B cell (primary cell): ENCODE data around the gene ZNF793. TPM values are rescaled to one million over a fixed set of nuclear protein-coding genes. Genes with fewer than 3 reads are reported as not detected.

Experiments
- ATAC-seq: fragments of 200-7000 bp; cut with Tn5 transposase; one replicate; pipeline ENCODE4 v1.10.0; 2021; ENCODE audit warnings: low read depth, mild to moderate bottlenecking, moderate number of reproducible peaks, moderate library complexity
- CTCF ChIA-PET: fragments of 350-600 bp; sonication (Branson Sonifier 250); formaldehyde crosslinking; loops from one replicate; lab custom pipeline; 2021; ENCODE audit warnings: antibody characterized with exemption, inconsistent platforms; lab: Charles Lee
- POLR2A ChIA-PET: fragments of 350-600 bp; sonication (Branson Sonifier 250); formaldehyde crosslinking; loops from one replicate; lab custom pipeline; 2021; ENCODE audit warnings: antibody characterized with exemption; lab: Charles Lee
- DNase-seq: peaks from one replicate; pipeline ENCODE4 v3.0.0; 2013
- H2AFZ ChIP-seq: 2 replicates; pipeline ENCODE4 v1.6.1; 2012; ENCODE audit warnings: mild to moderate bottlenecking, low read depth, low read length; ENCODE audit not compliant: insufficient read depth, poor library complexity, severe bottlenecking
- H3K27ac ChIP-seq, 2 donors: 1 replicate in 1 of 2; 2 replicates in 1 of 2; pipeline ENCODE4 v1.5.1; 2012 to 2013; ENCODE audit warnings: low read length in 2 of 2, mild to moderate bottlenecking in 2 of 2, moderate library complexity in 1 of 2
- H3K27me3 ChIP-seq, 4 experiments: fragments of 200-600 bp in 1 of 4; sonication (generic) in 1 of 4; replicated peaks in 1 of 4; 1 replicate in 2 of 4; 2 replicates in 2 of 4; pipeline versions ENCODE4 v1.6.1 to v1.7.0; 2013 to 2016; ENCODE audit warnings: low read length in 3 of 4, mild to moderate bottlenecking in 2 of 4, mixed read lengths in 1 of 4, moderate library complexity in 1 of 4; ENCODE audit not compliant: insufficient read depth in 4 of 4, control insufficient read depth in 3 of 4; ENCODE audit errors: control extremely low read depth in 1 of 4
- H3K36me3 ChIP-seq, 2 experiments: replicated peaks in 1 of 2; 1 replicate in 1 of 2; 2 replicates in 1 of 2; pipeline versions ENCODE4 v1.6.1 to v1.7.1; 2013; ENCODE audit warnings: low read length in 1 of 2; ENCODE audit not compliant: insufficient read depth in 2 of 2, control insufficient read depth in 1 of 2; ENCODE audit errors: control extremely low read depth in 1 of 2, extremely low read depth in 1 of 2
- H3K4me1 ChIP-seq, 2 donors: fragments of 200-600 bp in 1 of 2; sonication (generic) in 1 of 2; 1 replicate in 1 of 2; 2 replicates in 1 of 2; pipeline versions ENCODE4 v1.5.1 to v1.6.1; 2013 to 2017; ENCODE audit warnings: low read length in 2 of 2; ENCODE audit not compliant: control insufficient read depth in 2 of 2, insufficient read depth in 2 of 2
- H3K4me2 ChIP-seq: replicated peaks from 2 replicates; pipeline ENCODE3; 2012; ENCODE audit warnings: mild to moderate bottlenecking, low read depth, low read length; ENCODE audit not compliant: poor library complexity, severe bottlenecking
- H3K4me3 ChIP-seq, 5 experiments: fragments of 200-600 bp in 1 of 5; sonication (generic) in 1 of 5; 1 replicate in 3 of 5; 2 replicates in 2 of 5; pipeline versions ENCODE4 v1.5.1 to v1.7.0; 2011 to 2016; ENCODE audit warnings: low read length in 4 of 5, mild to moderate bottlenecking in 4 of 5, low read depth in 2 of 5, control low read depth in 1 of 5, moderate library complexity in 1 of 5; ENCODE audit not compliant: insufficient read depth in 1 of 5; ENCODE audit errors: control extremely low read depth in 1 of 5, extremely low read depth in 1 of 5
- H3K79me2 ChIP-seq: fragments of 200-600 bp; sonication (generic); one replicate; pipeline ENCODE4 v1.6.0; 2016; ENCODE audit warnings: low read length; ENCODE audit not compliant: control insufficient read depth, insufficient read depth
- H3K9ac ChIP-seq: fragments of 200-600 bp; sonication (generic); 2 replicates; pipeline ENCODE4 v1.6.1; 2017; ENCODE audit warnings: mild to moderate bottlenecking, low read length, moderate library complexity
- H3K9me3 ChIP-seq, 3 donors: one replicate each; pipeline versions ENCODE4 v1.6.1 to v1.7.1; 2013; ENCODE audit warnings: low read length in 2 of 3; ENCODE audit not compliant: control insufficient read depth in 2 of 3, insufficient read depth in 1 of 3; ENCODE audit errors: control extremely low read depth in 1 of 3
- H4K20me1 ChIP-seq: 2 replicates; pipeline ENCODE4 v1.6.0; 2012; ENCODE audit warnings: mild to moderate bottlenecking, low read length; ENCODE audit not compliant: insufficient read depth, control insufficient read depth, poor library complexity, severe bottlenecking
- H3K27ac Mint-ChIP-seq: one replicate; pipeline ENCODE4 v1.8.0; 2021; ENCODE audit warnings: mixed read lengths
- H3K27me3 Mint-ChIP-seq: one replicate; pipeline ENCODE4 v1.8.0; 2021; ENCODE audit warnings: mixed read lengths
- H3K4me1 Mint-ChIP-seq: one replicate; pipeline ENCODE4 v1.8.0; 2021; ENCODE audit warnings: mixed read lengths
- H3K4me3 Mint-ChIP-seq: one replicate; pipeline ENCODE4 v1.8.0; 2021; ENCODE audit warnings: mixed read lengths
- H3K9me3 Mint-ChIP-seq: one replicate; pipeline ENCODE4 v1.8.0; 2022; ENCODE audit warnings: mixed read lengths; ENCODE audit not compliant: insufficient read depth
- EZH2 ChIP-seq: IDR thresholded peaks from 2 replicates; pipeline ENCODE4 v1.6.1; 2012; ENCODE audit warnings: borderline replicate concordance, low read depth, mild to moderate bottlenecking, moderate library complexity, low read length; ENCODE audit not compliant: insufficient read depth, poor library complexity, severe bottlenecking
- WGBS: methylation state at CpG from one replicate; pipeline ENCODE4 v1.1.5; 2013; ENCODE audit warnings: missing lambda C conversion rate; ENCODE audit not compliant: insufficient coverage; 5-methylcytosine and 5-hydroxymethylcytosine counted together
- intact Hi-C: fragments of 100-400 bp; cut with micrococcal nuclease; formaldehyde crosslinking; loops from one replicate; pipeline ENCODE4 v1.10.0; 2022
- polyA plus RNA-seq: library from polyadenylated mRNA; depleted of rRNA; stranded (reverse); fragments of >200 nt; gene quantifications from 2 replicates; pipeline ENCODE4 v1.2.3, GENCODE V29; 2012
- total RNA-seq, 2 donors: library from RNA; stranded (reverse); fragments of 120-200 nt in 1 of 2; gene quantifications; 1 replicate in 1 of 2; 2 replicates in 1 of 2; pipeline versions ENCODE4 v1.2.3 to v1.2.4, GENCODE V29; 2013 to 2022
- TF ChIP-seq, protein P1 (sequence below): fragments of 200-600 bp; IDR thresholded peaks from one replicate; pipeline ENCODE4 v1.8.0; 2022; ENCODE audit warnings: antibody characterized with exemption, mild to moderate bottlenecking

ZNF793 gene
- total and polyA plus RNA-seq, 2 donors (not counting 1 experiment from before 2014, with no cell fraction given): 4.1 to 12.7 TPM

DNA sequence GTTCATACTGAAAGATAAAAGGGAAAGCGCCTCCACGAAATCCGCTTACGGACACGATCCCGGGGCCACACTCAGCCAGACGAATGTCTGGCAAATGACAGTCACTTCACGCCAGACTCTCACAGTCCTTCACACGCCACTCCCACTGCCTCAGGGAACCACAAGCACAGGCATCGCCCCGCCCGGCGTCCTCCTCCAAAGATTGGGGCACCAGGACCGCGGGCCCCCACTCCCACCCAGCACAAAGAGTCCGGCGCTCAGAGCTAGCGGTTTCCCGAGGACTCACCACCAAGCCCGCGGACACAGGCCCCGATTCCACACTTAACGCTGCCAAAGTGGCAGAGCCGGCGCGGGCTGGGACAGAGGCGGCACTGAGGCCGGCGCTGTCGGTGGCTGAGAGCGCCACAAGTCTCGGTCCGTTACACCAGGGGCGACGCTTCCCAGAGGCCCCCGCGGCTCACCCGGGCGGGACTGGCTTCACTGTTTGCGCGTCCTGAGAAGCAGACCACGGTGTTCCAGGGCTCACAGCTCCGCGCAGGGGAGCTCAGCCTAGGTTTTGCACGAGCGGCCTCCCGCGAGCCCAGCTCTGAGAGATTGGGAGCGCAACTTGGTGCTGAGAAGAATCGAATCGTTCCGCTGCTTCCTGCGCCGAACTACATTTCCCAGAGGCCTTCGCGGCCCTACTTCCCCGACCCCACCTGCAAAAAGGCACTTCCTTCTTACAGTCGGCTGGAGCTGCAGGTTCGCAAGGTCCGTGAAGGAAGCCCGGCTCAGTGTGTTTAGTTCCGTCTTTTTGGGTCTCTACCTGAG, 39.7 kb upstream of the ZNF793 start, which contains the start of gene ZNF569:
ZNF569 (minus strand) TSS at position 647 of the 810 bp plus-strand sequence. CDS start 22,523 bp downstream, outside the sequence.
- DNase-seq (peak; percentile 95), ATAC-seq (peak; percentile 69)
- H3K4me2 ChIP-seq: peak within 1 kb of the TSS; percentile 80
- peaks cover 3 to 18% (median 7%) of the 10 kb centered on the region in 3 donors for H3K9me3 ChIP-seq
- ChIA-PET CTCF (interaction anchor here (0.7 to 1.5 kb wide), 4 partner anchors 39 to 494 kb away, joined by 3 to 5 read pairs (median 4); partner anchors contain the start of genes ZNF527 and ZNF793), POLR2A (interaction anchor here (0.6 to 3.0 kb wide), 6 partner anchors 39 to 1352 kb away, joined by 3 to 23 read pairs (median 5); partner anchors contain the start of genes POLR2I, TBCB, ZNF527 and ZNF540)
- under 1% methylated on average over 60 of the region's 62 CpGs for WGBS
- H4K20me1 ChIP-seq: no peaks in the 10 kb centered on the region
- H3K4me3 ChIP-seq: peak within 1 kb of the TSS; percentile 80 to 98 (median 86)
- no peaks in the 10 kb centered on the region for H3K27me3 ChIP-seq
- Mint-ChIP-seq H3K4me3 (peak within 1 kb of the TSS; percentile 99), H3K27me3 (no peaks in the 10 kb centered on the region), H3K27ac (peak within 1 kb of the TSS; percentile 98), H3K4me1 (peaks cover 32% of the 10 kb centered on the region), H3K9me3 (peaks cover 2% of the 10 kb centered on the region)
- no peak for TF ChIP-seq EZH2
- TF ChIP-seq, protein P1, sequence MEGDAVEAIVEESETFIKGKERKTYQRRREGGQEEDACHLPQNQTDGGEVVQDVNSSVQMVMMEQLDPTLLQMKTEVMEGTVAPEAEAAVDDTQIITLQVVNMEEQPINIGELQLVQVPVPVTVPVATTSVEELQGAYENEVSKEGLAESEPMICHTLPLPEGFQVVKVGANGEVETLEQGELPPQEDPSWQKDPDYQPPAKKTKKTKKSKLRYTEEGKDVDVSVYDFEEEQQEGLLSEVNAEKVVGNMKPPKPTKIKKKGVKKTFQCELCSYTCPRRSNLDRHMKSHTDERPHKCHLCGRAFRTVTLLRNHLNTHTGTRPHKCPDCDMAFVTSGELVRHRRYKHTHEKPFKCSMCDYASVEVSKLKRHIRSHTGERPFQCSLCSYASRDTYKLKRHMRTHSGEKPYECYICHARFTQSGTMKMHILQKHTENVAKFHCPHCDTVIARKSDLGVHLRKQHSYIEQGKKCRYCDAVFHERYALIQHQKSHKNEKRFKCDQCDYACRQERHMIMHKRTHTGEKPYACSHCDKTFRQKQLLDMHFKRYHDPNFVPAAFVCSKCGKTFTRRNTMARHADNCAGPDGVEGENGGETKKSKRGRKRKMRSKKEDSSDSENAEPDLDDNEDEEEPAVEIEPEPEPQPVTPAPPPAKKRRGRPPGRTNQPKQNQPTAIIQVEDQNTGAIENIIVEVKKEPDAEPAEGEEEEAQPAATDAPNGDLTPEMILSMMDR: no peak
- peak within 1 kb of the TSS; percentile 72 for H3K9ac ChIP-seq
- peak within 1 kb of the TSS; percentile 89 for H2AFZ ChIP-seq
- intact Hi-C loops: loop anchor here (1.0 to 5.0 kb wide), 13 partner anchors 96 to 1252 kb away; partner anchors contain the start of genes ZFP14, ZNF146, ZNF345 and ZNF420
- H3K4me1 ChIP-seq: peaks cover 14 to 32% of the 10 kb centered on the region in 2 donors
- peak within 1 kb of the TSS; percentile 77 for H3K27ac ChIP-seq
- peaks cover 47% of the 10 kb centered on the region for H3K79me2 ChIP-seq
- peaks cover 0 to 21% of the 10 kb centered on the region in 2 experiments for H3K36me3 ChIP-seq
